ENCODE measurements around the gene MCRS1.

- TF ChIP-seq EZH2 (IDR thresholded peaks at IDR 0.05; ENCODE audit: borderline replicate concordance, low read length) (no peak), CTCF (conservative IDR thresholded peaks at IDR 0.05 in 1 of 2, IDR thresholded peaks at IDR 0.05 in 1 of 2; ENCODE audit: extremely low read depth in 1 of 2, insufficient read depth in 1 of 2, low read depth in 1 of 2, low read length in 2 of 2) (no peak)
These were observed 19.4 kb upstream of the MCRS1 start for GRCh38 chr12:49587174-49587908.

Data from mammary epithelial cell (primary cell).